Bronchial epithelial cell (primary cell): ENCODE data around the gene COL5A1. TPM values are rescaled to one million over a fixed set of nuclear protein-coding genes. Genes with fewer than 3 reads are reported as not detected.

Experiments used
- DNase-seq: peaks from one replicate; pipeline ENCODE4 v3.0.0-alpha.2; 2010; ENCODE audit warnings: low read depth
- FAIRE-seq: peaks from 2 replicates; lab custom pipeline; 2011; peaks lifted over from hg19 to GRCh38; lab: Jason Lieb, UNC
- H3K27me3 ChIP-seq: 2 replicates; pipeline ENCODE4 v1.5.1; 2011; ENCODE audit warnings: low read length; ENCODE audit not compliant: control insufficient read depth, insufficient read depth
- H3K36me3 ChIP-seq: 2 replicates; pipeline ENCODE4 v1.5.1; 2011; ENCODE audit warnings: low read length; ENCODE audit not compliant: control insufficient read depth, insufficient read depth
- H3K4me3 ChIP-seq: 2 replicates; pipeline ENCODE4 v1.5.1; 2011; ENCODE audit warnings: mild to moderate bottlenecking, low read depth, low read length, control low read depth
- CTCF ChIP-seq: IDR thresholded peaks from 2 replicates; pipeline ENCODE4 v1.5.1; 2011; ENCODE audit warnings: mild to moderate bottlenecking, moderate library complexity, low read length, control low read depth, inconsistent platforms; ENCODE audit not compliant: insufficient read depth, severe bottlenecking
- total RNA-seq: library from RNA; depleted of rRNA; stranded (reverse); fragments of >200 nt; gene quantifications from 2 replicates; pipeline ENCODE4 v1.2.1, GENCODE V29; 2014

COL5A1 gene
- total RNA-seq, 1 donor from 2014 or later: 6.3 TPM

GRCh38 chr9:134661791-134662142 lies 20.2 kb downstream of the COL5A1 start:
- DNase-seq: no peak
- FAIRE-seq: no peak
- H3K4me3 ChIP-seq: no peak overlapping the region
- H3K36me3 ChIP-seq: no peaks in the 10 kb centered on the region
- no peaks in the 10 kb centered on the region for H3K27me3 ChIP-seq
- TF ChIP-seq CTCF: no peak

GRCh38 chr9:134662143-134662876 lies 20.7 kb downstream of the COL5A1 start:
- no peak for FAIRE-seq
- no peak for TF ChIP-seq CTCF
- Histone ChIP-seq H3K27me3 (no peaks in the 10 kb centered on the region), H3K36me3 (no peaks in the 10 kb centered on the region), H3K4me3 (no peak overlapping the region)
- DNase-seq: no peak

GRCh38 chr9:134663084-134663483 lies 21.5 kb downstream of the COL5A1 start:
- TF ChIP-seq CTCF: no peak
- H3K36me3 ChIP-seq: no peaks in the 10 kb centered on the region
- DNase-seq (no peak), FAIRE-seq (no peak)
- no peaks in the 10 kb centered on the region for H3K27me3 ChIP-seq
- no peak overlapping the region for H3K4me3 ChIP-seq

GRCh38 chr9:134663753-134664415 lies 22.3 kb downstream of the COL5A1 start:
- DNase-seq: no peak
- H3K27me3 ChIP-seq: no peaks in the 10 kb centered on the region
- H3K36me3 ChIP-seq: no peaks in the 10 kb centered on the region
- no peak for FAIRE-seq
- no peak for TF ChIP-seq CTCF
- no peak overlapping the region for H3K4me3 ChIP-seq

- Histone ChIP-seq H3K27me3 (no peaks in the 10 kb centered on the region), H3K4me3 (no peak overlapping the region), H3K36me3 (no peaks in the 10 kb centered on the region)
- FAIRE-seq: no peak
- TF ChIP-seq CTCF: no peak
- DNase-seq: no peak
Observed at GRCh38 chr9:134664446-134664845, 22.8 kb downstream of the COL5A1 start.

- TF ChIP-seq CTCF: no peak
- Histone ChIP-seq H3K27me3 (no peaks in the 10 kb centered on the region), H3K4me3 (no peak overlapping the region), H3K36me3 (no peaks in the 10 kb centered on the region)
- DNase-seq (no peak), FAIRE-seq (no peak)
Observed at GRCh38 chr9:134666208-134666607, 24.6 kb downstream of the COL5A1 start.
